ENCODE data around the gene COX4I2. TPM values are rescaled to one million over a fixed set of nuclear protein-coding genes. Genes with fewer than 3 reads are reported as not detected.

Gene COX4I2
- polyA plus RNA-seq, 1 experiment: not detected

DNA sequence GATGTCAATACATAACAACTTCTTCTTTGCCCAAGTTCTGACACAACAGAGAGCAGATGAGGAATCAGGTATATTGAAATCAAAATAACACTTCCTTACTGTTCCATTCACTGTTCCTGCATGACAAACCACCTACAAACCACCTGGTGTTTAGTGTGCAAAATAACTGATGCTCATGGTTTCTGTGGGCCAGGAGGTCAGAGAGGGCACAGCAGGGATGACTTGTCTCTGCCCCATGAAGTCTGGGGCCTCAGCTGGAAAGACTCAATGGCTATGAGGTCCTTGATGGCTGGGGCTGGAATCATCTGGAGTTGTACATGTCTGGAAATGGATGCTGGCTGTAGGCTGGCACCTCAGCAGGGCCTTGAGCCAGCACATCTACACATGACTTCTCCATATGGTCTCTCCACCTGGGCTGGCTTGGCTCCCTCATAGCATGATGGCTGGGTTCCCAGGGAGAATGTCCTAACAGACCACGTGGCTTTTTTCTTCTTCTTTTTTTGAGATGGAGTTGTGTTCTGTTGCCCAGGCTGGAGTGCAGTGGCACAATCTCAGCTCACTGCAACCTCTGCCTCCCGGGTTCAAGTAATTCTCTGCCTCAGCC, 7.4 kb upstream of the COX4I2 start:
- ChIA-PET POLR2A (interaction anchor here (0.7 kb wide), 1 partner anchor 8 kb away, joined by 9 read pairs; no protein-coding TSS in a partner anchor), CTCF (interaction anchor here (1.0 to 2.1 kb wide), 3 partner anchors 17 to 93 kb away, joined by 3 to 8 read pairs (median 6); no protein-coding TSS in a partner anchor)

DNA sequence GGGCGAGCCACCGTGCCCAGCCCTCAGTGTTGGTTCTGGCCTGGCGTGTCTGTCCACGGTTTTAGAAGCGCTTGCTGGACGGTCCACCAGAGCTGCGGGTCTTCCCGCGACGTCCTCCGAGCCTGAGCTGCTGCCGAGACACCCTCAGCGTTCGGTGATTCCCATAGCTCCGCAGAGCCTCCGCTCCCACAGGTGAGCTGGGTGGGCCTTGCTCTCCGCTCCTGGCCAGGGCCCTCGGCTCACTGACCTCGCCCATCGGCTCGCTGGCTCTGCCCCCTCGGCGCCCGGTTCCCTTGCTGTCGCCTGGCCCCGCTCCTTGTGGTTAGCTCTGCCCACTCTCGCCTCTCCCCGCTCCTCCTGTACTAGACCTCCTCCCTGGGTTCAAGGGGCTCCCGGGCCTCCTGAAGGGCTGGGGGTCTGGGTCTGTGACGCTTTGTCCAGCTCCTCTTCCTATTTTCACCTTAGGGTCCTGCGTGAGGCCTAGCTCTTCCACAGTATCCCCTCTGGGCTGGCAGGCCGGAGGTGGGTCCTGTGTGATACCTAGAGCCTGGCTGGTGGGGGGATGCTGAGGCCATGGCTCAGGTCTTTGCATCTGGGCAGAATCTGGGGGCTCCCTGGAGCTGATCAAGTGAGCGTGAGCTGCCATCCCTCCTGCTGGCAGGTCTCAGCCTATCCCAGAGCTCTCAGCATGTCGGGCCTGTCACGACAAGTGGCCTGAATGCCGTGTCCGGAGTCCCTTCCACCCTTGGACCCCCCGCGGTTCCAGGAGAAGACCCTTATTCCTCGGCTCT, 5.0 kb upstream of the COX4I2 start:
- ChIA-PET POLR2A (interaction anchor here (0.5 kb wide), 1 partner anchor 90 kb away, joined by 5 read pairs; the partner anchor contains the start of gene BCL2L1), CTCF (interaction anchor here (1.1 to 4.8 kb wide), 10 partner anchors 11 to 95 kb away, joined by 4 to 73 read pairs (median 22); partner anchors contain the start of gene BCL2L1)
- DNase-seq (ENCODE audit: low read depth): no peak
- no peak overlapping the region for H3K4me3 ChIP-seq (ENCODE audit: low read depth, low read length)
- H3K27me3 ChIP-seq (ENCODE audit: control insufficient read depth, insufficient read depth, low read length): no peaks in the 10 kb centered on the region
- TF ChIP-seq, protein P1, sequence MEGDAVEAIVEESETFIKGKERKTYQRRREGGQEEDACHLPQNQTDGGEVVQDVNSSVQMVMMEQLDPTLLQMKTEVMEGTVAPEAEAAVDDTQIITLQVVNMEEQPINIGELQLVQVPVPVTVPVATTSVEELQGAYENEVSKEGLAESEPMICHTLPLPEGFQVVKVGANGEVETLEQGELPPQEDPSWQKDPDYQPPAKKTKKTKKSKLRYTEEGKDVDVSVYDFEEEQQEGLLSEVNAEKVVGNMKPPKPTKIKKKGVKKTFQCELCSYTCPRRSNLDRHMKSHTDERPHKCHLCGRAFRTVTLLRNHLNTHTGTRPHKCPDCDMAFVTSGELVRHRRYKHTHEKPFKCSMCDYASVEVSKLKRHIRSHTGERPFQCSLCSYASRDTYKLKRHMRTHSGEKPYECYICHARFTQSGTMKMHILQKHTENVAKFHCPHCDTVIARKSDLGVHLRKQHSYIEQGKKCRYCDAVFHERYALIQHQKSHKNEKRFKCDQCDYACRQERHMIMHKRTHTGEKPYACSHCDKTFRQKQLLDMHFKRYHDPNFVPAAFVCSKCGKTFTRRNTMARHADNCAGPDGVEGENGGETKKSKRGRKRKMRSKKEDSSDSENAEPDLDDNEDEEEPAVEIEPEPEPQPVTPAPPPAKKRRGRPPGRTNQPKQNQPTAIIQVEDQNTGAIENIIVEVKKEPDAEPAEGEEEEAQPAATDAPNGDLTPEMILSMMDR (IDR thresholded peaks at IDR 0.05; ENCODE audit: insufficient read depth, low read depth, low read length): no peak
- no peaks in the 10 kb centered on the region for H3K36me3 ChIP-seq (ENCODE audit: control insufficient read depth, insufficient read depth, low read length)

More for the DNA sequence above, 7.4 kb upstream of the COX4I2 start:
- DNase-seq (ENCODE audit: low read depth): no peak
- TF ChIP-seq, protein P1 (IDR thresholded peaks at IDR 0.05; ENCODE audit: insufficient read depth, low read depth, low read length): no peak
- Histone ChIP-seq H3K36me3 (ENCODE audit: control insufficient read depth, insufficient read depth, low read length) (no peaks in the 10 kb centered on the region), H3K27me3 (ENCODE audit: control insufficient read depth, insufficient read depth, low read length) (no peaks in the 10 kb centered on the region), H3K4me3 (ENCODE audit: low read depth, low read length) (no peak overlapping the region)

DNA sequence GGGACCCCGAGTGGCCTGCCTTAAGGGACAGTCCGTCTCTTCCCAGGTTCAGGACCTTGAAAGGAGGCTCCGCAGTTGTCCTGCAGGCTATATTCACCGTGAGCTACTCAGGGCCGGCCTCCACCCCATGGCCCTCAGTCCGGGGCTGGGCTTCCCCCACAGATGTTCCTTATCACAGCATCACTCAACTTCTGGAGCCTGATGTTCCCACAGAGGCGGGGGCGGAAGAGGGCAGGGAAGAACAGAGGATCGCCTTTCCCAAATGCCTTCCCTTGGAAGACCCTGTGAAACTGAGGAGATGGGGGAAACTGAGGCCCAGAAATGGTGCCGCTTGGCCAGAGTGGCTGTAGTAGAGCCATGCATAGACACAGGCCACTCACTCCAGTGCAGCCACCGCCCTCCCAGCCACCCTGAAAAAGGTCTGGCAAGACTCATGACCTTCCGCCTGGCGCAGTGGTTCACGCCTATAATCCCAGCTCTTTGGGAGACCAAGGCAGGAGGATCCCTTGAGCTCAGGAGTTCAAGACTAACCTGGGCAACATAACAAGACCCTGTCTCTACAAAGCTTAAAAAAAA, 4.3 kb upstream of the COX4I2 start:
- Histone ChIP-seq H3K4me3 (ENCODE audit: low read depth, low read length) (no peak overlapping the region), H3K36me3 (ENCODE audit: control insufficient read depth, insufficient read depth, low read length) (no peaks in the 10 kb centered on the region), H3K27me3 (ENCODE audit: control insufficient read depth, insufficient read depth, low read length) (no peaks in the 10 kb centered on the region)
- ChIA-PET POLR2A (no interaction called here), CTCF (interaction anchor here (1.0 to 4.8 kb wide), 21 partner anchors 8 to 213 kb away, joined by 4 to 73 read pairs (median 12); partner anchors contain the start of genes BCL2L1 and TPX2)
- no peak for DNase-seq (ENCODE audit: low read depth)
- TF ChIP-seq, protein P1 (IDR thresholded peaks at IDR 0.05; ENCODE audit: insufficient read depth, low read depth, low read length): no peak

DNA sequence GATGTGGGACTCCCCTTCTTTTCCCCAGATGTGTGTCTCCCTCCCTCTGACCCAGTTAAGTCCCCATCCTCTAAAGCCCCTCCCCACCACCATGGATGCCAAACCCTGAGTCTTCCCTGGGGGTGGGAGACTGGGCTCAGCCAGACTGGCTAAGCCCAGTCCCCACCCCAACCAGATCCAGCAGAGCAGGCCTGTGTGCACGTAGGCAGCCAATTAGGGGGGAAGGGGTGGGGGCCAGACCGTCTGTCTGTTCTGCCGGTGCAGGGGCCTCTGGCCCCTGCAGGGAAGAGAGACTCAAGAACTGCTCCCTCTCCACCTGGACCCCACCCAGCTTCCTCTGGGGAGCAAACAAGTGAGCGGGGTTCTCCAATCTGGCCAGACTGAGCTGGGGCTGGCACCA, 605 bp downstream of the COX4I2 start:
- CTCF ChIA-PET: interaction anchor here (0.6 to 3.5 kb wide), 3 partner anchors 25 to 86 kb away, joined by 3 to 16 read pairs (median 3); no protein-coding TSS in a partner anchor
- peaks cover 3% of the 10 kb centered on the region; the same call in 1 of the 2 replicates for H3K27me3 ChIP-seq (ENCODE audit: control insufficient read depth, insufficient read depth, low read length)
- no peak overlapping the region for H3K4me3 ChIP-seq (ENCODE audit: low read depth, low read length)
- DNase-seq (ENCODE audit: low read depth): no peak
- no peaks in the 10 kb centered on the region for H3K36me3 ChIP-seq (ENCODE audit: control insufficient read depth, insufficient read depth, low read length)
- POLR2A ChIA-PET: interaction anchor here (0.5 kb wide), 1 partner anchor 8 kb away, joined by 9 read pairs; no protein-coding TSS in a partner anchor
- TF ChIP-seq, protein P1 (IDR thresholded peaks at IDR 0.05; ENCODE audit: insufficient read depth, low read depth, low read length): no peak
